Measurements from ENCODE around the gene PCDH9. TPM values are rescaled to one million over a fixed set of nuclear protein-coding genes. Genes with fewer than 3 reads are reported as not detected.
A peak's percentile ranks its signal among the peaks of the same experiment; 100 is the strongest.

PCDH9 gene
- total RNA-seq, 1 donor from 2014 or later = 9.8 TPM

DNA sequence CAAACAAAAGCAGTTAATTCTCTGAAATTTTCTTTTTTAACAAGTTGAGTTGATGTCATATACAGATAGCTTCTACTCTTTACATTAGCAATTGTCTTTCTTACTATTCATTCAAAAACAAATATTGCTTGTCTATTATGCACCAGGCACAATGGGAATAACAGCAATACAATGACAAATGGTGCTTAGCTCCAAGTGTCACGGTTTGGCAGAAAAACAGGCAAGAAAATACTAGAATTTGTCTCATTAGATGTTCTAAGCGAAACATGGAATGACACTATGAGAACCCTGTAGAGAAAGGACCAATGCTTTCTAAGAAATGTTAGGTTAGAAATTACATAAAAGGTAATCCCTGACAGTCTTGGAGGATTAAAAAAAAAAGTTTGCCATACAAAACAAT is 187.6 kb downstream of the PCDH9 start:
- H3K27me3 Mint-ChIP-seq (ENCODE audit: low read depth) = no peaks in the 10 kb centered on the region
- DNase-seq (ENCODE audit: low spot score) = no peak
- peaks cover 23% of the 10 kb centered on the region for H3K4me1 Mint-ChIP-seq (ENCODE audit: low read depth)
- H3K9me3 Mint-ChIP-seq (ENCODE audit: low read depth) = peaks cover 2% of the 10 kb centered on the region
- TF ChIP-seq, protein P1, sequence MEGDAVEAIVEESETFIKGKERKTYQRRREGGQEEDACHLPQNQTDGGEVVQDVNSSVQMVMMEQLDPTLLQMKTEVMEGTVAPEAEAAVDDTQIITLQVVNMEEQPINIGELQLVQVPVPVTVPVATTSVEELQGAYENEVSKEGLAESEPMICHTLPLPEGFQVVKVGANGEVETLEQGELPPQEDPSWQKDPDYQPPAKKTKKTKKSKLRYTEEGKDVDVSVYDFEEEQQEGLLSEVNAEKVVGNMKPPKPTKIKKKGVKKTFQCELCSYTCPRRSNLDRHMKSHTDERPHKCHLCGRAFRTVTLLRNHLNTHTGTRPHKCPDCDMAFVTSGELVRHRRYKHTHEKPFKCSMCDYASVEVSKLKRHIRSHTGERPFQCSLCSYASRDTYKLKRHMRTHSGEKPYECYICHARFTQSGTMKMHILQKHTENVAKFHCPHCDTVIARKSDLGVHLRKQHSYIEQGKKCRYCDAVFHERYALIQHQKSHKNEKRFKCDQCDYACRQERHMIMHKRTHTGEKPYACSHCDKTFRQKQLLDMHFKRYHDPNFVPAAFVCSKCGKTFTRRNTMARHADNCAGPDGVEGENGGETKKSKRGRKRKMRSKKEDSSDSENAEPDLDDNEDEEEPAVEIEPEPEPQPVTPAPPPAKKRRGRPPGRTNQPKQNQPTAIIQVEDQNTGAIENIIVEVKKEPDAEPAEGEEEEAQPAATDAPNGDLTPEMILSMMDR (IDR thresholded peaks at IDR 0.05) = no peak
- H3K27ac Mint-ChIP-seq (ENCODE audit: unreplicated experiment) = no peak overlapping the region
- no peak overlapping the region for H3K4me3 Mint-ChIP-seq (ENCODE audit: unreplicated experiment)
- H3K36me3 Mint-ChIP-seq (ENCODE audit: low read depth) = no peaks in the 10 kb centered on the region

DNA sequence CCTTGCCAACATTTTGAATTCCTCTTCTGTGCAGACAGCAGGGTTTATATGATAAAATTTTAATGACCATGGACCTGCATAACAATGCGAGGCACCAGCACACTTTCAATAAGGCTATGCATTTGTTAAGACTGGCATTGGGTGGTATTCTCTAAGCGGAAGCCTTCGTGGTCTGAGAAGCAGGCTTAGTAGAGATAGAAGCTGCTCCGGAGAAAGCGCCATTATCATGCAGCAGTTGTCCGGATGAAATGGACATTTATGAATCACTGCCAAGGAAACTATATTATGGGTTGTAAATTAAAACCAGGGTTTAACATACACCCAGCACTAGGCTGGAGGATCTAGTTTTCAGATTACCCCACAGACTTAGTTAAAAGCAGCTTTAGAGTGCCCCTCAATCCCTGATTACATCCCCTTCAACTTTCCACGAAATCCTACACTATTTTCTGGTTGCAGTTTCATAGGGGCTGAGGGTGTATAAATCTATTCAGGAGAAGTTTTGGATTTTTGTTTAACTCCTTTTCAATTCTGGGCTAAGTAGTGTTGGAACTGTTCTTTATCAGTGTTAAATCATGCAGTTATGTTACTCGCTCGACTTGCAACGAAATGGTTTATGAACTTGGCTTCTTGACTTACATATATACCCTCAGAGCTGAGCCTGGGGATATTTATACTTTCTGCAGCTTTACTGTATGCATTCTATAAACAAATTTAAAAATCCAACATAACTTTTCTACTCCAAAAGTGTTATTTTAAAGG is 193.3 kb downstream of the PCDH9 start:
- Mint-ChIP-seq H3K36me3 (ENCODE audit: low read depth) (no peaks in the 10 kb centered on the region), H3K9me3 (ENCODE audit: low read depth) (no peaks in the 10 kb centered on the region), H3K27ac (ENCODE audit: unreplicated experiment) (no peak overlapping the region), H3K4me3 (ENCODE audit: unreplicated experiment) (no peak overlapping the region), H3K4me1 (ENCODE audit: low read depth) (no peaks in the 10 kb centered on the region), H3K27me3 (ENCODE audit: low read depth) (no peaks in the 10 kb centered on the region)
- DNase-seq (ENCODE audit: low spot score) = no peak
- TF ChIP-seq, protein P1 (IDR thresholded peaks at IDR 0.05) = no peak

DNA sequence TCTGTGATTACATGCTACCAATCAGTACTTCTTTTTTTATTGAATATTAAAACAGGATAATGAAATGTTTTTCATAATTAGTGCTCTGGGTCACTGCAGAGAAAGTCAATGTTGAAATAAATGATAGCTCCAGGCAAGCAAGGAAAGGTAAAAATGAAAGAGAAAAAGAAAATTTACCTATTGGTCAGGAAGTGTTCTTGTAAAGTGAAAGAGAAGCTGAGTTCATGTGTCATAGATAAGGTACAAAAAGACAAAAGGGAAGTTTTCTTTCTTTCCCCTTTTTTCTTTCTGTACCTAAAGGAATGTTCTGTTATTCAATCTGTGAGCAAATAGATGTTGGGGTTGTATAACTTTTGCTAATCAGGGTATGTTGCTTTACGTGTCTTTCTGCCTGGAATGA is 197.0 kb downstream of the PCDH9 start:
- no peaks in the 10 kb centered on the region for H3K9me3 Mint-ChIP-seq (ENCODE audit: low read depth)

DNA sequence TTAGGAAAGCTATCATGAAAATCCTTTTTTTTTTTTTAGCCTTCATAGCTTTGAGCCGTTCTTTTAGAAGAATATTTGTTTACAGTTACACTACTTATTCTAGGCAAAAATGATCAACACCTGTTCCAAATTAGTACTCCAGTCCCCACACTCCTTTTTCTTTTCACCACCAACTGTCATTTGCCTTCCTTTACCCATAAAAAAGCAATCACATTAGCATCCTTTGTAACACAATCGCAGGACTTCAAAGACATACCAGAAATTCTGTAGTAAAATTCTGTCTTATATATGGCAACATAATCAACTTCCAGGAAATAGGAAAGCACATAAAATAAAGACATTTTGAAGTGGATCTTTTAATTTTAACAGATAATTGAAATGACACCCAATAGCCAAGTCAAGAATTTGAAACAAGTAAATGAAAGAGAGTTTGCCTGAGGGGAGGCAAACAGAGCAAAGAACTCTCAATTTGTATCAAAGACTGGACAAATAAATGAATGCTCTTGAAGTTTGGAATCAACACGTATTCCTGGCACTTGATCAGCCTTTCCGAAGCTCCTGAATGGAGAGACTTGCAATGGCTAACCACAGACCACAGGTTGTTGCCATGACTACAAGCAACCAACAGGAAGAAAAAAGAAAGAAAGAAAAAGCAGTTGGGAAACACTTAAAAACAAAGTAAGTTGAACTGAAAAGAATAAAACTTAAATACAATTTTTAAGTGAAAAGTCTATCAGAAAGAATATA is 206.8 kb downstream of the PCDH9 start:
- TF ChIP-seq, protein P1 (IDR thresholded peaks at IDR 0.05) = no peak
- no peaks in the 10 kb centered on the region for H3K27me3 Mint-ChIP-seq (ENCODE audit: low read depth)
- H3K27ac Mint-ChIP-seq (ENCODE audit: unreplicated experiment) = peak overlapping the region; percentile 74

More for the DNA sequence above, 197.0 kb downstream of the PCDH9 start:
- H3K4me1 Mint-ChIP-seq (ENCODE audit: low read depth) = no peaks in the 10 kb centered on the region
- H3K4me3 Mint-ChIP-seq (ENCODE audit: unreplicated experiment) = no peak overlapping the region
- DNase-seq (ENCODE audit: low spot score) = no peak
- no peak overlapping the region for H3K27ac Mint-ChIP-seq (ENCODE audit: unreplicated experiment)
- TF ChIP-seq, protein P1 (IDR thresholded peaks at IDR 0.05) = no peak
- H3K27me3 Mint-ChIP-seq (ENCODE audit: low read depth) = no peaks in the 10 kb centered on the region
- no peaks in the 10 kb centered on the region for H3K36me3 Mint-ChIP-seq (ENCODE audit: low read depth)

DNA sequence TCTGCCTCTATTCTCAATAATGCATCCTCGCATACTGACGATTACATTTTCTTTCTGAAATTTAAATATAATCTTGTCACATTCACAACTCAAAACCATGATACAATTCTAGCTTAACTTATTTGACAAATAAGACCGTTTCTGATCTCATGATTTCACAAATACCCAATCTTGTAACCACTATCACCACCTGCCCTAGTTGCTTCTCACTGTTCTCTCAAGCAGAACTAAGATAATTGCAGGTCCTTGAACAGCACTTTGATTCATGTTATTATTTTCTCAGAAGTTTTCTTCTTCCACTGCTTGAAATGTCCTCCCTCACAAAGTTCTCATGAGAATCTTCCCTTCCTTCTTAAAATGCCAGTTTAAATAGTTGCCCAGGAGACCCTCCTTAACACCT is 211.4 kb downstream of the PCDH9 start:
- Mint-ChIP-seq H3K9me3 (ENCODE audit: low read depth) (no peaks in the 10 kb centered on the region), H3K4me3 (ENCODE audit: unreplicated experiment) (no peak overlapping the region), H3K36me3 (ENCODE audit: low read depth) (no peaks in the 10 kb centered on the region), H3K27ac (ENCODE audit: unreplicated experiment) (no peak overlapping the region), H3K4me1 (ENCODE audit: low read depth) (peaks cover 7% of the 10 kb centered on the region), H3K27me3 (ENCODE audit: low read depth) (no peaks in the 10 kb centered on the region)
- no peak for DNase-seq (ENCODE audit: low spot score)
- TF ChIP-seq, protein P1 (IDR thresholded peaks at IDR 0.05) = no peak

More for the DNA sequence above, 206.8 kb downstream of the PCDH9 start:
- Mint-ChIP-seq H3K4me3 (ENCODE audit: unreplicated experiment) (no peak overlapping the region), H3K36me3 (ENCODE audit: low read depth) (no peaks in the 10 kb centered on the region), H3K9me3 (ENCODE audit: low read depth) (no peaks in the 10 kb centered on the region), H3K4me1 (ENCODE audit: low read depth) (peaks cover 10% of the 10 kb centered on the region)
- DNase-seq (ENCODE audit: low spot score) = no peak
